Endothelial cell of umbilical vein (primary cell): ENCODE measurements around the gene DDX51. TPM values are rescaled to one million over a fixed set of nuclear protein-coding genes. Genes with fewer than 3 reads are reported as not detected.

Experiments
- BruUV-seq: library from RNA; stranded (reverse); fragments of 400-500 nt; replicated peaks from 2 replicates; lab custom pipeline; 2021; lab: Mats Ljungman, UMichigan
- CTCF ChIA-PET: fragments of 300-600, 350-600 bp; sonication (Branson Sonifier 250); formaldehyde crosslinking; loops from one replicate; lab custom pipeline; 2021; ENCODE audit warnings: antibody characterized with exemption, inconsistent platforms; lab: Charles Lee
- POLR2A ChIA-PET: fragments of 300-600, 350-600 bp; sonication (Branson Sonifier 250); formaldehyde crosslinking; loops from one replicate; lab custom pipeline; 2021; ENCODE audit warnings: antibody characterized with exemption, inconsistent platforms; lab: Charles Lee
- DNase-seq: peaks from one replicate; pipeline ENCODE4 v3.0.0-alpha.2; 2011; ENCODE audit warnings: low read depth, low spot score
- FAIRE-seq: peaks from 2 replicates; lab custom pipeline; 2011; peaks lifted over from hg19 to GRCh38; lab: Jason Lieb, UNC
- H2AFZ ChIP-seq: 2 replicates; pipeline ENCODE4 v1.6.0; 2012; ENCODE audit warnings: low read depth, low read length, control low read depth, inconsistent platforms
- H3K27ac ChIP-seq: 2 replicates; pipeline ENCODE4 v1.5.1; 2011; ENCODE audit warnings: low read depth, mild to moderate bottlenecking, control low read depth, low read length, moderate library complexity; ENCODE audit not compliant: insufficient read depth
- H3K27me3 ChIP-seq, 2 experiments: 2 replicates each; pipeline versions ENCODE4 v1.6.0 to v1.6.1; 2011; ENCODE audit warnings: low read length in 2 of 2, mixed read lengths in 1 of 2; ENCODE audit not compliant: control insufficient read depth in 2 of 2, insufficient read depth in 2 of 2
- H3K36me3 ChIP-seq, 2 experiments: 2 replicates in 1 of 2; 3 replicates in 1 of 2; pipeline ENCODE4 v1.5.1; 2011; ENCODE audit warnings: low read length in 2 of 2, mild to moderate bottlenecking in 1 of 2, moderate library complexity in 1 of 2; ENCODE audit not compliant: control insufficient read depth in 2 of 2, insufficient read depth in 2 of 2; ENCODE audit errors: extremely low read depth in 1 of 2
- H3K4me1 ChIP-seq: 3 replicates; pipeline ENCODE4 v1.5.1; 2011; ENCODE audit warnings: mild to moderate bottlenecking, low read length; ENCODE audit not compliant: control insufficient read depth, insufficient read depth; ENCODE audit errors: extremely low read depth
- H3K4me2 ChIP-seq: 2 replicates; pipeline ENCODE4 v1.6.1; 2011; ENCODE audit warnings: low read length, control low read depth, mixed read lengths; ENCODE audit not compliant: insufficient read depth
- H3K4me3 ChIP-seq, 3 experiments: fragments of 200-600 bp in 1 of 3; sonication (generic), shearing (Covaris generic) in 1 of 3; replicated peaks in 1 of 3; 2 replicates each; pipeline ENCODE4 v1.5.1; 2011 to 2016; ENCODE audit warnings: control low read depth in 3 of 3, low read length in 3 of 3, mild to moderate bottlenecking in 2 of 3, inconsistent platforms in 1 of 3, low read depth in 1 of 3, moderate library complexity in 1 of 3; ENCODE audit not compliant: insufficient read depth in 1 of 3
- H3K79me2 ChIP-seq: 2 replicates; pipeline ENCODE4 v1.6.0; 2012; ENCODE audit warnings: low read length, inconsistent platforms; ENCODE audit not compliant: control insufficient read depth, insufficient read depth
- H3K9ac ChIP-seq: replicated peaks from 2 replicates; pipeline ENCODE3; 2011; ENCODE audit warnings: low read length, control low read depth; ENCODE audit not compliant: insufficient read depth; ENCODE audit errors: extremely low read depth
- H3K9me1 ChIP-seq: replicated peaks from 3 replicates; pipeline ENCODE4 v1.6.0; 2011; ENCODE audit warnings: mild to moderate bottlenecking, low read length; ENCODE audit not compliant: control insufficient read depth, insufficient read depth; ENCODE audit errors: extremely low read depth
- H3K9me3 ChIP-seq: replicated peaks from 2 replicates; pipeline ENCODE4 v1.5.1; 2012; ENCODE audit warnings: low read length, inconsistent platforms; ENCODE audit not compliant: control insufficient read depth, insufficient read depth
- H4K20me1 ChIP-seq: replicated peaks from 2 replicates; pipeline ENCODE3; 2011; ENCODE audit warnings: mild to moderate bottlenecking, low read length; ENCODE audit not compliant: control insufficient read depth, insufficient read depth; ENCODE audit errors: extremely low read depth
- EZH2 ChIP-seq: IDR thresholded peaks from 2 replicates; pipeline ENCODE4 v1.6.1; 2012; ENCODE audit warnings: borderline replicate concordance, low read depth, mild to moderate bottlenecking, moderate library complexity, low read length, inconsistent platforms; ENCODE audit not compliant: severe bottlenecking
- FOS ChIP-seq: IDR thresholded peaks from 2 replicates; pipeline ENCODE4 v1.6.1; 2011; ENCODE audit warnings: mild to moderate bottlenecking, low read length, moderate library complexity, borderline replicate concordance; ENCODE audit not compliant: insufficient read depth
- GATA2 ChIP-seq: IDR thresholded peaks from 2 replicates; pipeline ENCODE4 v1.7.0; 2011; ENCODE audit warnings: low read depth, mild to moderate bottlenecking, moderate library complexity, mixed read lengths, low read length; ENCODE audit not compliant: insufficient read length, insufficient read depth
- JUN ChIP-seq: IDR thresholded peaks from 2 replicates; pipeline ENCODE4 v1.6.1; 2011; ENCODE audit warnings: borderline replicate concordance, low read depth; ENCODE audit not compliant: insufficient read length, insufficient read depth
- POLR2A ChIP-seq: IDR thresholded peaks from 2 replicates; pipeline ENCODE4 v1.6.1; 2012; ENCODE audit warnings: low read depth, mild to moderate bottlenecking, control low read depth, low read length
- dilution Hi-C: fragments of 300-500 bp; cut with MboI; formaldehyde crosslinking; loops from one replicate; pipeline ENCODE4 v1.15.0; 2019; ENCODE audit warnings: low sequenced_read_pairs; ENCODE audit not compliant: extremely low pct_ligation_motif_present
- intact Hi-C: fragments of 100-400 bp; cut with micrococcal nuclease; formaldehyde crosslinking; loops from one replicate; pipeline ENCODE4 v1.10.0; 2022
- polyA plus RNA-seq, 4 experiments: library from polyadenylated mRNA; depleted of rRNA in 3 of 4; stranded (reverse) in 3 of 4; unstranded in 1 of 4; fragments of >200 nt; gene quantifications; 2 replicates each; pipeline versions ENCODE4 v1.2.1 to v1.2.3, GENCODE V29; 2011 to 2012; ENCODE audit warnings: missing spikeins in 1 of 4
- total RNA-seq: library from RNA; stranded (reverse); gene quantifications from 2 replicates; pipeline ENCODE4 v1.2.3, GENCODE V29; 2021
- TF ChIP-seq, protein P1 (sequence below): IDR thresholded peaks from 2 replicates; pipeline ENCODE4 v1.6.1; 2011; ENCODE audit not compliant: insufficient read depth, insufficient read length

Gene DDX51
- total and polyA plus RNA-seq, 2 donors (not counting 3 experiments of a cell fraction or from before 2014, with no cell fraction given) = 11.4 to 23.5 TPM

GRCh38 chr12:132167611-132168310 lies 23.6 kb upstream of the DDX51 start:
- BruUV-seq = no TSS peak

DNA sequence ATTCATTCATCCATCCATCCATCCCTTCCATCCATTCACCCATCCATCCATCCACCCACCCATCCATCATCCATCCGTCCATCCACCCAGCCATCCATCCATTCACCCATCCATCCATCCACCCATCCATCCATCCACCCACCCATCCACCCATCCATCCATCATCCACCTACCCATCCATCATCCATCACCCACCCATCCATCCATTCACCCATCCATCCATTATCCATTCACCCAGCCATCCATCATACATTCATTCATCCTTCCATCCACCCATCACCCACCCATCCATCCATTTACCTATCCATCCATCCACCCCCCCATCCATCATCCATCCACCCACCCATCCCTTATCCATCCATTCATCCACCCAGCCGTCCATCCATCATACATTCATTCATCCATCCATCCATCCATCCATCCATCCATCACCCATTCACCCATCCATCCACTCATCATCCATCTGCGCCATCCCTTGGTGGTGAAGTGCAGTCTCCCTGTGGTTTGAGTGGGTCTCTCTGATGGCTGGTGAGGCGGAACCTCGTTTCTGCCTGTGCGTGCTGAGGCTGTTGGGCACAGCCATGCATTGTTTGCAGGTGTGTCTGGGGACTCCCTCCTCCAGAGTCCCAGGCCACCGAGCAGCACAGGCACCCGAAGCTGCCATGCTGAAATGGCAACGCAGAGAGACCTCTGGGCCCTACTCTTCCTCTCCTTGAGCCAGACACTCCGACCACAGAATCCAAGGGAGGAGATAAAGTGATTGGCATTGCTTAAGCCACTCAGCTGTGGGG lies 22.9 kb upstream of the DDX51 start:
- ChIA-PET CTCF (interaction anchor here (2.0 kb wide), 1 partner anchor 13 kb away, joined by 11 read pairs; no protein-coding TSS in a partner anchor), POLR2A (no interaction called here)
- H3K36me3 ChIP-seq = no peaks in the 10 kb centered on the region
- no peak overlapping the region for H2AFZ ChIP-seq
- H3K9me3 ChIP-seq = no peaks in the 10 kb centered on the region
- FAIRE-seq (no peak), DNase-seq (no peak)
- H3K4me3 ChIP-seq = no peak overlapping the region
- no peaks in the 10 kb centered on the region for H3K4me1 ChIP-seq
- no peak overlapping the region for H3K9ac ChIP-seq
- intact Hi-C loops = no loop called here
- H3K27me3 ChIP-seq = peaks cover 0 to 2% of the 10 kb centered on the region in 2 experiments
- TF ChIP-seq JUN = no peak
- no peak for TF ChIP-seq EZH2
- TF ChIP-seq, protein P1, sequence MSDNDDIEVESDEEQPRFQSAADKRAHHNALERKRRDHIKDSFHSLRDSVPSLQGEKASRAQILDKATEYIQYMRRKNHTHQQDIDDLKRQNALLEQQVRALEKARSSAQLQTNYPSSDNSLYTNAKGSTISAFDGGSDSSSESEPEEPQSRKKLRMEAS = no peak
- no peak for TF ChIP-seq GATA2
- dilution Hi-C loops = no loop called here
- H4K20me1 ChIP-seq = no peaks in the 10 kb centered on the region
- H3K79me2 ChIP-seq = no peaks in the 10 kb centered on the region
- H3K27ac ChIP-seq = no peak overlapping the region
- H3K4me2 ChIP-seq = no peak overlapping the region
- H3K9me1 ChIP-seq = no peaks in the 10 kb centered on the region
- no TSS peak for BruUV-seq

More at GRCh38 chr12:132167611-132168310, 23.6 kb upstream of the DDX51 start:
- Histone ChIP-seq H3K9me3 (no peaks in the 10 kb centered on the region), H3K4me3 (no peak overlapping the region), H3K27me3 (peaks cover 0 to 2% of the 10 kb centered on the region in 2 experiments), H3K4me2 (no peak overlapping the region), H3K27ac (no peak overlapping the region), H2AFZ (no peak overlapping the region), H3K79me2 (no peaks in the 10 kb centered on the region), H4K20me1 (no peaks in the 10 kb centered on the region), H3K9ac (no peak overlapping the region), H3K4me1 (no peaks in the 10 kb centered on the region), H3K9me1 (no peaks in the 10 kb centered on the region), H3K36me3 (no peaks in the 10 kb centered on the region)
- TF ChIP-seq GATA2 (no peak), FOS (no peak), POLR2A (no peak)
- DNase-seq = no peak
- dilution Hi-C loops (no loop called here), intact Hi-C loops (no loop called here)
- ChIA-PET POLR2A (no interaction called here), CTCF (interaction anchor here (2.0 kb wide), 1 partner anchor 14 kb away, joined by 11 read pairs; no protein-coding TSS in a partner anchor)
- no peak for FAIRE-seq
